B cell (primary cell): Measurements from ENCODE around the gene TMX2. TPM values are rescaled to one million over a fixed set of nuclear protein-coding genes. Genes with fewer than 3 reads are reported as not detected.

Source experiments
- ATAC-seq: fragments of 200-7000 bp; cut with Tn5 transposase; one replicate; pipeline ENCODE4 v1.10.0; 2021; ENCODE audit warnings: low read depth, mild to moderate bottlenecking, moderate number of reproducible peaks, moderate library complexity
- CTCF ChIA-PET: fragments of 350-600 bp; sonication (Branson Sonifier 250); formaldehyde crosslinking; loops from one replicate; lab custom pipeline; 2021; ENCODE audit warnings: antibody characterized with exemption, inconsistent platforms; lab: Charles Lee
- POLR2A ChIA-PET: fragments of 350-600 bp; sonication (Branson Sonifier 250); formaldehyde crosslinking; loops from one replicate; lab custom pipeline; 2021; ENCODE audit warnings: antibody characterized with exemption; lab: Charles Lee
- DNase-seq: peaks from one replicate; pipeline ENCODE4 v3.0.0; 2013
- H2AFZ ChIP-seq: 2 replicates; pipeline ENCODE4 v1.6.1; 2012; ENCODE audit warnings: mild to moderate bottlenecking, low read depth, low read length; ENCODE audit not compliant: insufficient read depth, poor library complexity, severe bottlenecking
- H3K27ac ChIP-seq, 2 donors: 1 replicate in 1 of 2; 2 replicates in 1 of 2; pipeline ENCODE4 v1.5.1; 2012 to 2013; ENCODE audit warnings: low read length in 2 of 2, mild to moderate bottlenecking in 2 of 2, moderate library complexity in 1 of 2
- H3K27me3 ChIP-seq, 4 experiments: fragments of 200-600 bp in 1 of 4; sonication (generic) in 1 of 4; replicated peaks in 1 of 4; 1 replicate in 2 of 4; 2 replicates in 2 of 4; pipeline versions ENCODE4 v1.6.1 to v1.7.0; 2013 to 2016; ENCODE audit warnings: low read length in 3 of 4, mild to moderate bottlenecking in 2 of 4, mixed read lengths in 1 of 4, moderate library complexity in 1 of 4; ENCODE audit not compliant: insufficient read depth in 4 of 4, control insufficient read depth in 3 of 4; ENCODE audit errors: control extremely low read depth in 1 of 4
- H3K36me3 ChIP-seq, 2 experiments: replicated peaks in 1 of 2; 1 replicate in 1 of 2; 2 replicates in 1 of 2; pipeline versions ENCODE4 v1.6.1 to v1.7.1; 2013; ENCODE audit warnings: low read length in 1 of 2; ENCODE audit not compliant: insufficient read depth in 2 of 2, control insufficient read depth in 1 of 2; ENCODE audit errors: control extremely low read depth in 1 of 2, extremely low read depth in 1 of 2
- H3K4me1 ChIP-seq, 2 donors: fragments of 200-600 bp in 1 of 2; sonication (generic) in 1 of 2; 1 replicate in 1 of 2; 2 replicates in 1 of 2; pipeline versions ENCODE4 v1.5.1 to v1.6.1; 2013 to 2017; ENCODE audit warnings: low read length in 2 of 2; ENCODE audit not compliant: control insufficient read depth in 2 of 2, insufficient read depth in 2 of 2
- H3K4me2 ChIP-seq: replicated peaks from 2 replicates; pipeline ENCODE3; 2012; ENCODE audit warnings: mild to moderate bottlenecking, low read depth, low read length; ENCODE audit not compliant: poor library complexity, severe bottlenecking
- H3K4me3 ChIP-seq, 5 experiments: fragments of 200-600 bp in 1 of 5; sonication (generic) in 1 of 5; 1 replicate in 3 of 5; 2 replicates in 2 of 5; pipeline versions ENCODE4 v1.5.1 to v1.7.0; 2011 to 2016; ENCODE audit warnings: low read length in 4 of 5, mild to moderate bottlenecking in 4 of 5, low read depth in 2 of 5, control low read depth in 1 of 5, moderate library complexity in 1 of 5; ENCODE audit not compliant: insufficient read depth in 1 of 5; ENCODE audit errors: control extremely low read depth in 1 of 5, extremely low read depth in 1 of 5
- H3K79me2 ChIP-seq: fragments of 200-600 bp; sonication (generic); one replicate; pipeline ENCODE4 v1.6.0; 2016; ENCODE audit warnings: low read length; ENCODE audit not compliant: control insufficient read depth, insufficient read depth
- H3K9ac ChIP-seq: fragments of 200-600 bp; sonication (generic); 2 replicates; pipeline ENCODE4 v1.6.1; 2017; ENCODE audit warnings: mild to moderate bottlenecking, low read length, moderate library complexity
- H3K9me3 ChIP-seq, 3 donors: one replicate each; pipeline versions ENCODE4 v1.6.1 to v1.7.1; 2013; ENCODE audit warnings: low read length in 2 of 3; ENCODE audit not compliant: control insufficient read depth in 2 of 3, insufficient read depth in 1 of 3; ENCODE audit errors: control extremely low read depth in 1 of 3
- H4K20me1 ChIP-seq: 2 replicates; pipeline ENCODE4 v1.6.0; 2012; ENCODE audit warnings: mild to moderate bottlenecking, low read length; ENCODE audit not compliant: insufficient read depth, control insufficient read depth, poor library complexity, severe bottlenecking
- H3K27ac Mint-ChIP-seq: one replicate; pipeline ENCODE4 v1.8.0; 2021; ENCODE audit warnings: mixed read lengths
- H3K27me3 Mint-ChIP-seq: one replicate; pipeline ENCODE4 v1.8.0; 2021; ENCODE audit warnings: mixed read lengths
- H3K4me1 Mint-ChIP-seq: one replicate; pipeline ENCODE4 v1.8.0; 2021; ENCODE audit warnings: mixed read lengths
- H3K4me3 Mint-ChIP-seq: one replicate; pipeline ENCODE4 v1.8.0; 2021; ENCODE audit warnings: mixed read lengths
- H3K9me3 Mint-ChIP-seq: one replicate; pipeline ENCODE4 v1.8.0; 2022; ENCODE audit warnings: mixed read lengths; ENCODE audit not compliant: insufficient read depth
- EZH2 ChIP-seq: IDR thresholded peaks from 2 replicates; pipeline ENCODE4 v1.6.1; 2012; ENCODE audit warnings: borderline replicate concordance, low read depth, mild to moderate bottlenecking, moderate library complexity, low read length; ENCODE audit not compliant: insufficient read depth, poor library complexity, severe bottlenecking
- WGBS: methylation state at CpG from one replicate; pipeline ENCODE4 v1.1.5; 2013; ENCODE audit warnings: missing lambda C conversion rate; ENCODE audit not compliant: insufficient coverage; 5-methylcytosine and 5-hydroxymethylcytosine counted together
- intact Hi-C: fragments of 100-400 bp; cut with micrococcal nuclease; formaldehyde crosslinking; loops from one replicate; pipeline ENCODE4 v1.10.0; 2022
- polyA plus RNA-seq: library from polyadenylated mRNA; depleted of rRNA; stranded (reverse); fragments of >200 nt; gene quantifications from 2 replicates; pipeline ENCODE4 v1.2.3, GENCODE V29; 2012
- total RNA-seq, 2 donors: library from RNA; stranded (reverse); fragments of 120-200 nt in 1 of 2; gene quantifications; 1 replicate in 1 of 2; 2 replicates in 1 of 2; pipeline versions ENCODE4 v1.2.3 to v1.2.4, GENCODE V29; 2013 to 2022
- TF ChIP-seq, protein P1 (sequence below): fragments of 200-600 bp; IDR thresholded peaks from one replicate; pipeline ENCODE4 v1.8.0; 2022; ENCODE audit warnings: antibody characterized with exemption, mild to moderate bottlenecking

Gene TMX2
- total and polyA plus RNA-seq, 2 donors (not counting 1 experiment from before 2014, with no cell fraction given) = 40.3 to 60.2 TPM

DNA sequence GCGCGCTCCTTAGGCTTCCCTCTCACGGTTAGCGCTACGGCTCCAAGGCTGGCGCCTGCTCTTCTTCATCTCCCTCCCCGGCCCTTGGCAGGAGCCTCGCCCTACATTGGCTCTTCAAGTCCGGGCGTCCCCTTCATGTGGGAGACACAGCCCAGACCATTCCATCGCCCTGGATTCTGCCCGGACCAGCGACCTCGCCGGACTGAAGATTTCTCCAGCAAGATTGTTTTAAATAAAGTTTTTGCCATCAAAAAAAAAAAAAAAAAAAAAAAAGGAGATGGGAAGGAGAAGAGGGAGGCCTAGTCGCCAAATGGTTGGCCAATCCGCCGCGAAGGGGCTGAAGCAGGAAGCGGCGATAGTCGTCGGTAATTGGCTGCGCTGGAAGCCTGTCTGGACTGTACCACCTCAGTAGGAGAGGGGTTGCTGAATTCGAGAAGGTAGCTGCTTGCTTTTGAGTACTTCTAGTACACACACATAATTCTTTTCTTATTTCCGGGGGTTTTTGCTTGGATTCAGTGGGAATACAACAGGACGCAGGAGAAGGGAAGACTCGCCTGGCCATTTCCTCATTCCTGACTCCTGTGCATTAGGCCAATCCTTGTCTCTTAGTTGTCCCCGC is 45.2 kb upstream of the TMX2 start:
- TF ChIP-seq EZH2 = no peak
- TF ChIP-seq, protein P1, sequence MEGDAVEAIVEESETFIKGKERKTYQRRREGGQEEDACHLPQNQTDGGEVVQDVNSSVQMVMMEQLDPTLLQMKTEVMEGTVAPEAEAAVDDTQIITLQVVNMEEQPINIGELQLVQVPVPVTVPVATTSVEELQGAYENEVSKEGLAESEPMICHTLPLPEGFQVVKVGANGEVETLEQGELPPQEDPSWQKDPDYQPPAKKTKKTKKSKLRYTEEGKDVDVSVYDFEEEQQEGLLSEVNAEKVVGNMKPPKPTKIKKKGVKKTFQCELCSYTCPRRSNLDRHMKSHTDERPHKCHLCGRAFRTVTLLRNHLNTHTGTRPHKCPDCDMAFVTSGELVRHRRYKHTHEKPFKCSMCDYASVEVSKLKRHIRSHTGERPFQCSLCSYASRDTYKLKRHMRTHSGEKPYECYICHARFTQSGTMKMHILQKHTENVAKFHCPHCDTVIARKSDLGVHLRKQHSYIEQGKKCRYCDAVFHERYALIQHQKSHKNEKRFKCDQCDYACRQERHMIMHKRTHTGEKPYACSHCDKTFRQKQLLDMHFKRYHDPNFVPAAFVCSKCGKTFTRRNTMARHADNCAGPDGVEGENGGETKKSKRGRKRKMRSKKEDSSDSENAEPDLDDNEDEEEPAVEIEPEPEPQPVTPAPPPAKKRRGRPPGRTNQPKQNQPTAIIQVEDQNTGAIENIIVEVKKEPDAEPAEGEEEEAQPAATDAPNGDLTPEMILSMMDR = no peak
- peak overlapping the region; percentile 94 for H2AFZ ChIP-seq
- no peaks in the 10 kb centered on the region for H3K27me3 ChIP-seq
- ChIA-PET POLR2A (interaction anchor here (0.6 to 2.3 kb wide), 7 partner anchors 8 to 1958 kb away, joined by 3 to 22 read pairs (median 6); partner anchors contain the start of genes CLP1, SELENOH, SSRP1 and TNKS1BP1), CTCF (interaction anchor here (0.7 to 2.8 kb wide), 7 partner anchors 10 to 961 kb away, joined by 3 to 19 read pairs (median 5); partner anchors contain the start of gene CLP1)
- peak overlapping the region; percentile 100 for H3K27ac Mint-ChIP-seq
- peak; percentile 72 for ATAC-seq
- no peaks in the 10 kb centered on the region for H3K9me3 Mint-ChIP-seq
- peaks cover 0 to 15% of the 10 kb centered on the region in 2 experiments for H3K36me3 ChIP-seq
- intact Hi-C loops = loop anchor here (1.0 to 5.0 kb wide), 8 partner anchors 10 to 1475 kb away; partner anchors contain the start of genes CLP1, FAM111A, MED19 and P2RX3
- peak overlapping the region; percentile 98 to 99 for H3K27ac ChIP-seq
- H3K27me3 Mint-ChIP-seq = no peaks in the 10 kb centered on the region
- H4K20me1 ChIP-seq = peaks cover 15% of the 10 kb centered on the region
- H3K4me1 ChIP-seq = peaks cover 25 to 26% of the 10 kb centered on the region in 2 donors
- peak; percentile 98 for DNase-seq
- peak overlapping the region; percentile 95 for H3K4me3 Mint-ChIP-seq
- H3K9me3 ChIP-seq = no peaks in the 10 kb centered on the region
- H3K79me2 ChIP-seq = peaks cover 46% of the 10 kb centered on the region
- peak overlapping the region; percentile 93 for H3K9ac ChIP-seq
- peaks cover 50% of the 10 kb centered on the region for H3K4me1 Mint-ChIP-seq
- WGBS = 0% methylated on average over 17 of the region's 29 CpGs
- H3K4me2 ChIP-seq = peak overlapping the region; percentile 92
- H3K4me3 ChIP-seq = peak overlapping the region; percentile 72 to 96 (median 83)
